ENCODE results near the gene PIAS1. TPM values are rescaled to one million over a fixed set of nuclear protein-coding genes. Genes with fewer than 3 reads are reported as not detected.

Gene PIAS1
- total RNA-seq, 1 donor from 2014 or later, result 71.6 TPM

- Mint-ChIP-seq H3K4me1 (ENCODE audit: low read depth) (peaks cover 53% of the 10 kb centered on the region), H3K4me3 (ENCODE audit: low read depth) (no peak overlapping the region), H3K27ac (no peak overlapping the region), H3K36me3 (ENCODE audit: insufficient read depth) (peaks cover 6% of the 10 kb centered on the region), H3K9me3 (ENCODE audit: low read depth) (no peaks in the 10 kb centered on the region), H3K27me3 (no peaks in the 10 kb centered on the region)
- DNase-seq (ENCODE audit: low spot score, unreplicated experiment), result no peak
- no peak for TF ChIP-seq CTCF (IDR thresholded peaks at IDR 0.05; ENCODE audit: unreplicated experiment)
Observed at GRCh38 chr15:68085052-68085451, 30.9 kb downstream of the PIAS1 start.

- H3K27me3 Mint-ChIP-seq, result no peaks in the 10 kb centered on the region
- no peak for DNase-seq (ENCODE audit: low spot score, unreplicated experiment)
- H3K27ac Mint-ChIP-seq, result no peak overlapping the region
- peaks cover 7% of the 10 kb centered on the region for H3K9me3 Mint-ChIP-seq (ENCODE audit: low read depth)
- no peak for TF ChIP-seq CTCF (IDR thresholded peaks at IDR 0.05; ENCODE audit: unreplicated experiment)
- H3K4me1 Mint-ChIP-seq (ENCODE audit: low read depth), result peaks cover 1% of the 10 kb centered on the region
- no peak overlapping the region for H3K4me3 Mint-ChIP-seq (ENCODE audit: low read depth)
- peaks cover 27% of the 10 kb centered on the region for H3K36me3 Mint-ChIP-seq (ENCODE audit: insufficient read depth)
Observed at GRCh38 chr15:68091743-68092142, 37.6 kb downstream of the PIAS1 start.

GRCh38 chr15:68096099-68096498 is 42.0 kb downstream of the PIAS1 start:
- peaks cover 38% of the 10 kb centered on the region for H3K36me3 Mint-ChIP-seq (ENCODE audit: insufficient read depth)
- no peak overlapping the region for H3K4me3 Mint-ChIP-seq (ENCODE audit: low read depth)
- DNase-seq (ENCODE audit: low spot score, unreplicated experiment), result no peak
- H3K4me1 Mint-ChIP-seq (ENCODE audit: low read depth), result peaks cover under 1% of the 10 kb centered on the region
- no peaks in the 10 kb centered on the region for H3K27me3 Mint-ChIP-seq
- TF ChIP-seq CTCF (IDR thresholded peaks at IDR 0.05; ENCODE audit: unreplicated experiment), result no peak
- no peak overlapping the region for H3K27ac Mint-ChIP-seq
- peaks cover 10% of the 10 kb centered on the region for H3K9me3 Mint-ChIP-seq (ENCODE audit: low read depth)

GRCh38 chr15:68097029-68097428 is 42.9 kb downstream of the PIAS1 start:
- peak overlapping the region; percentile 10 for H3K27ac Mint-ChIP-seq
- H3K27me3 Mint-ChIP-seq, result no peaks in the 10 kb centered on the region
- H3K4me1 Mint-ChIP-seq (ENCODE audit: low read depth), result peaks cover 5% of the 10 kb centered on the region
- H3K4me3 Mint-ChIP-seq (ENCODE audit: low read depth), result no peak overlapping the region
- TF ChIP-seq CTCF (IDR thresholded peaks at IDR 0.05; ENCODE audit: unreplicated experiment), result no peak
- DNase-seq (ENCODE audit: low spot score, unreplicated experiment), result no peak
- peaks cover 10% of the 10 kb centered on the region for H3K9me3 Mint-ChIP-seq (ENCODE audit: low read depth)
- peaks cover 44% of the 10 kb centered on the region for H3K36me3 Mint-ChIP-seq (ENCODE audit: insufficient read depth)

GRCh38 chr15:68098465-68098864 is 44.4 kb downstream of the PIAS1 start:
- no peak for DNase-seq (ENCODE audit: low spot score, unreplicated experiment)
- H3K27ac Mint-ChIP-seq, result no peak overlapping the region
- TF ChIP-seq CTCF (IDR thresholded peaks at IDR 0.05; ENCODE audit: unreplicated experiment), result no peak
- no peak overlapping the region for H3K4me3 Mint-ChIP-seq (ENCODE audit: low read depth)
- H3K27me3 Mint-ChIP-seq, result no peaks in the 10 kb centered on the region
- H3K9me3 Mint-ChIP-seq (ENCODE audit: low read depth), result peaks cover 14% of the 10 kb centered on the region
- H3K36me3 Mint-ChIP-seq (ENCODE audit: insufficient read depth), result peaks cover 46% of the 10 kb centered on the region
- peaks cover 6% of the 10 kb centered on the region for H3K4me1 Mint-ChIP-seq (ENCODE audit: low read depth)
